HTERT RPE-1 (cell line): ENCODE measurements around the gene EME2.

ENCODE experiments used
- in situ Hi-C: fragments of 300-500 bp; cut with MboI; formaldehyde crosslinking; loops from 4 replicates; pipeline ENCODE4 v1.14.3; 2020; ENCODE audit warnings: low sequenced_read_pairs

EME2 gene

GRCh38 chr16:1817276-1817589 lies 44.6 kb downstream of the EME2 start:
- in situ Hi-C loops: no loop called here

- in situ Hi-C loops: no loop called here
Observed at GRCh38 chr16:1817716-1818115, 45.1 kb downstream of the EME2 start.

GRCh38 chr16:1818204-1818872 lies 45.7 kb downstream of the EME2 start:
- in situ Hi-C loops: no loop called here

- in situ Hi-C loops: no loop called here
Observed at GRCh38 chr16:1818873-1819525, 46.4 kb downstream of the EME2 start.

- in situ Hi-C loops: no loop called here
Observed at GRCh38 chr16:1819611-1820010, 47.0 kb downstream of the EME2 start.

GRCh38 chr16:1820096-1820945 lies 47.7 kb downstream of the EME2 start:
- in situ Hi-C loops: no loop called here

GRCh38 chr16:1820946-1821290 lies 48.3 kb downstream of the EME2 start:
- in situ Hi-C loops: no loop called here

GRCh38 chr16:1821861-1822611 lies 49.4 kb downstream of the EME2 start:
- in situ Hi-C loops: no loop called here

GRCh38 chr16:1822801-1823200 lies 50.2 kb downstream of the EME2 start:
- in situ Hi-C loops: no loop called here

- in situ Hi-C loops: no loop called here
Observed at GRCh38 chr16:1823821-1824220, 51.2 kb downstream of the EME2 start.

GRCh38 chr16:1825381-1825863 lies 52.8 kb downstream of the EME2 start:
- in situ Hi-C loops: no loop called here
